Astrocyte (in vitro differentiated cells and primary cell): Measurements from ENCODE around the gene GAMT. TPM values are rescaled to one million over a fixed set of nuclear protein-coding genes. Genes with fewer than 3 reads are reported as not detected.

Source experiments
- DNase-seq: peaks from one replicate; pipeline ENCODE4 v3.0.0-alpha.2; 2010; ENCODE audit warnings: low read depth
- FAIRE-seq: peaks from 2 replicates; lab custom pipeline; 2011; peaks lifted over from hg19 to GRCh38; lab: Jason Lieb, UNC
- H2AFZ ChIP-seq: 2 replicates; pipeline ENCODE4 v1.6.0; 2012; ENCODE audit warnings: low read depth, low read length, inconsistent platforms
- H3K27ac ChIP-seq: 2 replicates; pipeline ENCODE4 v1.5.1; 2011; ENCODE audit warnings: low read depth, low read length, inconsistent platforms
- H3K27me3 ChIP-seq: 2 replicates; pipeline ENCODE4 v1.6.0; 2011; ENCODE audit warnings: low read length, inconsistent platforms; ENCODE audit not compliant: insufficient read depth
- H3K36me3 ChIP-seq: 2 replicates; pipeline ENCODE4 v1.5.1; 2011; ENCODE audit warnings: low read length, inconsistent platforms; ENCODE audit not compliant: insufficient read depth
- H3K4me1 ChIP-seq: 2 replicates; pipeline ENCODE4 v1.5.1; 2011; ENCODE audit warnings: low read length, inconsistent platforms; ENCODE audit not compliant: insufficient read depth
- H3K4me2 ChIP-seq: 2 replicates; pipeline ENCODE4 v1.6.0; 2012; ENCODE audit warnings: low read length, inconsistent platforms
- H3K4me3 ChIP-seq: 2 replicates; pipeline ENCODE4 v1.5.1; 2011; ENCODE audit warnings: low read depth, mild to moderate bottlenecking, low read length, inconsistent platforms; ENCODE audit not compliant: insufficient read depth
- H3K79me2 ChIP-seq: 2 replicates; pipeline ENCODE4 v1.6.0; 2012; ENCODE audit warnings: mild to moderate bottlenecking, low read length, inconsistent platforms; ENCODE audit not compliant: insufficient read depth
- H3K9ac ChIP-seq: 2 replicates; pipeline ENCODE4 v1.6.0; 2012; ENCODE audit warnings: mild to moderate bottlenecking, low read length, inconsistent platforms
- H3K9me3 ChIP-seq: 2 replicates; pipeline ENCODE4 v1.5.1; 2012; ENCODE audit warnings: low read depth, mild to moderate bottlenecking, low read length, inconsistent platforms; ENCODE audit not compliant: insufficient read depth
- H4K20me1 ChIP-seq: 2 replicates; pipeline ENCODE4 v1.6.0; 2012; ENCODE audit warnings: low read length, inconsistent platforms; ENCODE audit not compliant: insufficient read depth
- H3K27ac Mint-ChIP-seq: one replicate; pipeline ENCODE4 v1.8.0; 2021; ENCODE audit warnings: mild to moderate bottlenecking, mixed read lengths; ENCODE audit not compliant: unreplicated experiment
- H3K27me3 Mint-ChIP-seq: one replicate; pipeline ENCODE4 v1.8.0; 2021; ENCODE audit warnings: low read depth, mixed read lengths; ENCODE audit not compliant: unreplicated experiment
- H3K36me3 Mint-ChIP-seq: one replicate; pipeline ENCODE4 v1.8.0; 2021; ENCODE audit warnings: low read depth, mixed read lengths; ENCODE audit not compliant: unreplicated experiment
- H3K4me1 Mint-ChIP-seq: one replicate; pipeline ENCODE4 v1.8.0; 2021; ENCODE audit warnings: low read depth, mixed read lengths; ENCODE audit not compliant: unreplicated experiment
- H3K4me3 Mint-ChIP-seq: one replicate; pipeline ENCODE4 v1.8.0; 2021; ENCODE audit warnings: mild to moderate bottlenecking, moderate library complexity, mixed read lengths; ENCODE audit not compliant: unreplicated experiment
- H3K9me3 Mint-ChIP-seq: one replicate; pipeline ENCODE4 v1.8.0; 2021; ENCODE audit warnings: mild to moderate bottlenecking, mixed read lengths; ENCODE audit not compliant: unreplicated experiment
- EZH2 ChIP-seq: IDR thresholded peaks from 2 replicates; pipeline ENCODE4 v1.6.1; 2012; ENCODE audit warnings: mild to moderate bottlenecking, low read length, inconsistent platforms; ENCODE audit not compliant: insufficient read depth
- total RNA-seq: library from RNA; stranded (reverse); gene quantifications from 2 replicates; pipeline ENCODE4 v1.2.1, GENCODE V29; 2021
- TF ChIP-seq, protein P1 (sequence below): IDR thresholded peaks from 2 replicates; pipeline ENCODE4 v1.5.1; 2011; ENCODE audit warnings: low read depth, mild to moderate bottlenecking, inconsistent platforms, low read length, moderate library complexity; ENCODE audit not compliant: insufficient read depth

The GAMT gene
- total RNA-seq, 1 donor from 2014 or later: 35.9 TPM

DNA sequence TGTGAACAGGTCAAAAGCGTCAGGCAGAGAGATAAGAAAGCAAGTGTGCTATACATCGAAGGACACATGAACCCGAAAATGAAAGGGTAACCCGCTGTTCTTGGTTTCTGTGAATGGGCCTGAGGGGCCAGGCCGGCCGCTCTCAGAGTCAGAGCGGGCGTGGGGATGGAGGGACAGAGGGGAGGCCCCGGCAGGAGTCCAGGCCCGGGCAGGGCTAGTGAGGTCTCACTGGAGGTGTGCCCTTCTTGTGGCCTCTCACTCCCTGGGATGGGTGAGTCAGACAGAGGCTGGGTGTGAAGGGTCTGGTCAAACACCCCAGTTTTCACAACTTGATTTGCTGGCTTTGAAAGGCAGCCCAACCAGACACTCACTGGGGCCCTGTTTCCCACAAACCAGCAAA is 35.0 kb downstream of the GAMT start:
- no peak for TF ChIP-seq EZH2
- TF ChIP-seq, protein P1, sequence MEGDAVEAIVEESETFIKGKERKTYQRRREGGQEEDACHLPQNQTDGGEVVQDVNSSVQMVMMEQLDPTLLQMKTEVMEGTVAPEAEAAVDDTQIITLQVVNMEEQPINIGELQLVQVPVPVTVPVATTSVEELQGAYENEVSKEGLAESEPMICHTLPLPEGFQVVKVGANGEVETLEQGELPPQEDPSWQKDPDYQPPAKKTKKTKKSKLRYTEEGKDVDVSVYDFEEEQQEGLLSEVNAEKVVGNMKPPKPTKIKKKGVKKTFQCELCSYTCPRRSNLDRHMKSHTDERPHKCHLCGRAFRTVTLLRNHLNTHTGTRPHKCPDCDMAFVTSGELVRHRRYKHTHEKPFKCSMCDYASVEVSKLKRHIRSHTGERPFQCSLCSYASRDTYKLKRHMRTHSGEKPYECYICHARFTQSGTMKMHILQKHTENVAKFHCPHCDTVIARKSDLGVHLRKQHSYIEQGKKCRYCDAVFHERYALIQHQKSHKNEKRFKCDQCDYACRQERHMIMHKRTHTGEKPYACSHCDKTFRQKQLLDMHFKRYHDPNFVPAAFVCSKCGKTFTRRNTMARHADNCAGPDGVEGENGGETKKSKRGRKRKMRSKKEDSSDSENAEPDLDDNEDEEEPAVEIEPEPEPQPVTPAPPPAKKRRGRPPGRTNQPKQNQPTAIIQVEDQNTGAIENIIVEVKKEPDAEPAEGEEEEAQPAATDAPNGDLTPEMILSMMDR: no peak

DNA sequence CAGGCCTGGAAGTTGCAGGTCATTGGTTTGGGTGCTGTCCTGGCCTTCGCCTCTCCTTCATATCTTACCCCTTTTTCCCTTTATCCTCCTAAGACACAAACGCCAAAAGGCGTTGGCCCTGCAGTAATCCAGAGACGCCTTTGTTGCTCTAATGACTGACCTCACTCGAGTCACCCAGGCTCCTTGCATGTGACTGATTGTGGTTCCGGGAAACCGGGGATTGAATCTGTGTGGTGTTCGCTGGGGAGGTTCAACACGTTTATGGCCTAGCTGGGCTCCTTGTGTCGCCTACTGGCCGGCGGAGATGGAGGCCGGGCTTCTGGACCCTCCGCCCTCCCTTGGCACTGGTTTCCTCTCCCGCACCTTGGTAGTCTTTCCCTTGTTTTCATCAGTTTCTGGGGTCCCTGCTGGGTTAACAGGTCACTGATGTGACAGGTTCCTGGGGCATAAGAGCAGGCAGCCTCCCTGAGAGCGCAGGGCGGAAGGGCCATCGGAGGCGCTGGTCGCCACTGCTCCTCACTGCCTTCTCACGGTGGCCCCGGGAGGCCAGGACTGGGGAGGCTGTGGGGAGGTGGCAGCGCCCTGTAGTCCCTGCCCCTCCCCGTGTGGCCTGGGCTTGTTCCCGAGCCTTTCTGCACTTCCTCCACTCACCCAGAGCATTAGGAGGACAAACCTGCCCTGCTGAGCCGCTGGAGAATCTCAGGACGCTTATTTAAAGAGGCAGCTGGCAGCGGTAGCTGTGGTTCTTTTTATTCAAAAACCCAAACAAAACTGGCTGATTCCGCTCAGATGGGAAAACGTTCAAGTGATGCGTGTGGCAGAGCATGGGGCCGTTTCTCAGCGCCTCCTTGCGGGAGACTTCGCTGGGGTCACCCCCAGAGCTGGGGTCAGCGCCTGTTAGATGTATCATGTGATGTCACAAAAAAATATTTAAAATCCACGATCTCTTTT is 35.7 kb downstream of the GAMT start:
- H3K79me2 ChIP-seq: peaks cover 25% of the 10 kb centered on the region
- H3K27me3 Mint-ChIP-seq: no peaks in the 10 kb centered on the region
- FAIRE-seq: no peak
- peaks cover 14% of the 10 kb centered on the region for H3K4me1 Mint-ChIP-seq
- H3K9me3 ChIP-seq: no peaks in the 10 kb centered on the region
- no peaks in the 10 kb centered on the region for H3K27me3 ChIP-seq
- H3K27ac ChIP-seq: no peak overlapping the region
- H3K36me3 Mint-ChIP-seq: peaks cover 9% of the 10 kb centered on the region
- no peak for DNase-seq
- H3K27ac Mint-ChIP-seq: no peak overlapping the region
- no peak overlapping the region for H2AFZ ChIP-seq
- peaks cover 21% of the 10 kb centered on the region for H3K36me3 ChIP-seq
- peak overlapping the region; percentile 7 for H3K9ac ChIP-seq
- peaks cover 29% of the 10 kb centered on the region for H3K4me1 ChIP-seq
- H3K9me3 Mint-ChIP-seq: no peaks in the 10 kb centered on the region
- no peak overlapping the region for H3K4me3 Mint-ChIP-seq
- H4K20me1 ChIP-seq: peaks cover 9% of the 10 kb centered on the region
- no peak overlapping the region for H3K4me3 ChIP-seq
- H3K4me2 ChIP-seq: peak overlapping the region; percentile 14
- TF ChIP-seq EZH2: no peak
- TF ChIP-seq, protein P1: no peak

More for the DNA sequence above, 35.0 kb downstream of the GAMT start:
- H3K36me3 ChIP-seq: peaks cover 21% of the 10 kb centered on the region
- no peak overlapping the region for H3K9ac ChIP-seq
- H3K27ac ChIP-seq: no peak overlapping the region
- no peaks in the 10 kb centered on the region for H3K9me3 ChIP-seq
- no peaks in the 10 kb centered on the region for H3K27me3 ChIP-seq
- H3K4me1 ChIP-seq: peaks cover 22% of the 10 kb centered on the region
- H4K20me1 ChIP-seq: peaks cover 9% of the 10 kb centered on the region
- no peaks in the 10 kb centered on the region for H3K27me3 Mint-ChIP-seq
- H3K4me1 Mint-ChIP-seq: peaks cover 8% of the 10 kb centered on the region
- H3K4me3 Mint-ChIP-seq: no peak overlapping the region
- FAIRE-seq (no peak), DNase-seq (no peak)
- H3K79me2 ChIP-seq: peaks cover 25% of the 10 kb centered on the region
- no peak overlapping the region for H3K27ac Mint-ChIP-seq
- peaks cover 9% of the 10 kb centered on the region for H3K36me3 Mint-ChIP-seq
- H3K4me3 ChIP-seq: no peak overlapping the region
- H3K4me2 ChIP-seq: no peak overlapping the region
- H3K9me3 Mint-ChIP-seq: no peaks in the 10 kb centered on the region
- H2AFZ ChIP-seq: no peak overlapping the region
